GM18498 (cell line): Measurements from ENCODE around the gene ADAMTSL4.

Source experiments
- ATAC-seq: cut with Tn5 transposase; IDR thresholded peaks from one replicate; pipeline ENCODE4 v1.9.1; 2021; ENCODE audit warnings: mild to moderate bottlenecking, moderate library complexity; ENCODE audit not compliant: unreplicated experiment

Gene ADAMTSL4

GRCh38 chr1:150548632-150549495 lies at the start of gene ADAMTSL4:
TSS of gene ADAMTSL4 (plus strand) at chr1:150549408. CDS start at chr1:150552289, 2,881 bp downstream.
- peak; percentile 47 for ATAC-seq

- no peak for ATAC-seq
Observed at GRCh38 chr1:150505431-150505830, 43.8 kb upstream of the ADAMTSL4 start.

- ATAC-seq, result no peak
Observed at GRCh38 chr1:150507912-150508864, 41.0 kb upstream of the ADAMTSL4 start, which contains the start of gene ECM1. TSS of gene ECM1 (plus strand) at chr1:150508109. CDS start at chr1:150508210, 101 bp downstream.

- ATAC-seq, result no peak
Observed at GRCh38 chr1:150508982-150509381, 40.2 kb upstream of the ADAMTSL4 start.

- ATAC-seq, result no peak
Observed at GRCh38 chr1:150511551-150511950, 37.7 kb upstream of the ADAMTSL4 start.

GRCh38 chr1:150511985-150512660 lies 37.1 kb upstream of the ADAMTSL4 start:
- ATAC-seq, result no peak

- no peak for ATAC-seq
Observed at GRCh38 chr1:150512846-150513245, 36.4 kb upstream of the ADAMTSL4 start.

- no peak for ATAC-seq
Observed at GRCh38 chr1:150513351-150513791, 35.8 kb upstream of the ADAMTSL4 start.

- no peak for ATAC-seq
Observed at GRCh38 chr1:150514260-150514659, 34.9 kb upstream of the ADAMTSL4 start.

- ATAC-seq, result peak; percentile 4
Observed at GRCh38 chr1:150514913-150515327, 34.3 kb upstream of the ADAMTSL4 start.

GRCh38 chr1:150515328-150516049 lies 33.7 kb upstream of the ADAMTSL4 start, which contains the start of gene FALEC:
TSS of gene FALEC (plus strand) at chr1:150515752.
- ATAC-seq, result peak; percentile 98

- ATAC-seq, result no peak
Observed at GRCh38 chr1:150516050-150516591, 33.1 kb upstream of the ADAMTSL4 start.

- ATAC-seq, result no peak
Observed at GRCh38 chr1:150516616-150517015, 32.6 kb upstream of the ADAMTSL4 start.

GRCh38 chr1:150521196-150521968 lies 27.8 kb upstream of the ADAMTSL4 start:
- no peak for ATAC-seq

GRCh38 chr1:150525348-150525747 lies 23.9 kb upstream of the ADAMTSL4 start:
- ATAC-seq, result no peak

- no peak for ATAC-seq
Observed at GRCh38 chr1:150528196-150528595, 21.0 kb upstream of the ADAMTSL4 start.

GRCh38 chr1:150529017-150529416 lies 20.2 kb upstream of the ADAMTSL4 start:
- no peak for ATAC-seq

GRCh38 chr1:150530491-150531159 lies 18.6 kb upstream of the ADAMTSL4 start:
- no peak for ATAC-seq
